Psoas muscle (tissue), 8 donors: ENCODE data around the gene CASKIN1. TPM values are rescaled to one million over a fixed set of nuclear protein-coding genes. Genes with fewer than 3 reads are reported as not detected.

ENCODE experiments used
- ATAC-seq, 4 donors: fragments of 200-7000 bp; cut with Tn5 transposase; one replicate each; pipeline ENCODE4 v1.9.1; 2020; ENCODE audit warnings: moderate library complexity in 3 of 4, mild to moderate bottlenecking in 2 of 4
- DNase-seq, 2 donors: peaks; one replicate each; pipeline ENCODE4 v3.0.0-alpha.2; 2020
- H3K27ac ChIP-seq: fragments of 200-600 bp; one replicate; pipeline ENCODE4 v1.8.0; 2022
- H3K27me3 ChIP-seq, 3 donors: fragments of 200-600 bp in 1 of 3; one replicate each; pipeline versions ENCODE4 v1.6.1 to v1.8.0; 2013 to 2022; ENCODE audit warnings: low read length in 2 of 3, mild to moderate bottlenecking in 2 of 3, moderate library complexity in 1 of 3; ENCODE audit not compliant: insufficient read depth in 3 of 3
- H3K36me3 ChIP-seq, 2 donors: fragments of 200-600 bp in 1 of 2; one replicate each; pipeline versions ENCODE4 v1.6.1 to v1.8.0; 2013 to 2022; ENCODE audit warnings: low read depth in 1 of 2, mild to moderate bottlenecking in 1 of 2, moderate library complexity in 1 of 2; ENCODE audit not compliant: insufficient read depth in 1 of 2
- H3K4me1 ChIP-seq: fragments of 200-600 bp; one replicate; pipeline ENCODE4 v1.8.0; 2022
- H3K4me3 ChIP-seq: fragments of 200-600 bp; one replicate; pipeline ENCODE4 v1.8.0; 2022; ENCODE audit warnings: mild to moderate bottlenecking
- H3K9me3 ChIP-seq: fragments of 200-600 bp; one replicate; pipeline ENCODE4 v1.8.0; 2022
- CTCF ChIP-seq: fragments of 200-600 bp; IDR thresholded peaks from one replicate; pipeline ENCODE4 v1.8.0; 2022; ENCODE audit warnings: antibody characterized with exemption
- WGBS, 3 donors: extraction: QIAGEN DNeasy Blood & Tissue Kit; methylation state at CpG; one replicate each; pipeline versions ENCODE4 v1.1.6 to v1.1.7; 2013; 5-methylcytosine and 5-hydroxymethylcytosine counted together
- intact Hi-C, 2 donors: fragments of 100-400 bp; cut with DNase I; formaldehyde crosslinking; loops; one replicate each; pipeline versions ENCODE4 v1.11.0 to v1.14.2; 2022
- polyA plus RNA-seq, 3 donors: library from polyadenylated mRNA; stranded (reverse); fragments of 200-250 nt; gene quantifications; one replicate each; pipeline ENCODE4 v1.2.3, GENCODE V29; 2013
- total RNA-seq, 4 donors: library from RNA; stranded (reverse); fragmentation: NEBNext Ultra II Directional in 2 of 4; extraction: Animal tissue kit (Norgen Biotek cat#: 25700) in 2 of 4; gene quantifications; one replicate each; pipeline versions ENCODE4 v1.2.1 to v1.2.4, GENCODE V29; 2021 to 2023
- donor health status: healthy with polysubstance abuse.
- donor health status: DM: no; HTN: no; CAD: no; lungs with moderate emphysema.
- donor health status: Bipolar disorder and iron deficiency.
- donor health status: healthy.
- donor health status: DM: yes; HTN: yes; CAD: no.
- donor health status: DM: no; HTN: no; CAD: no.
- donor health status: DM: no; HTN: no; CAD: no.
- donor health status: DM: yes; HTN: yes; CAD: no.

CASKIN1 gene
- total and polyA plus RNA-seq, 7 donors: 0.32 to 1.0 (median 0.63) TPM

GRCh38 chr16:2184346-2184745 lies 12.1 kb downstream of the CASKIN1 start:
- no peaks in the 10 kb centered on the region for H3K27me3 ChIP-seq
- ATAC-seq: no peak

GRCh38 chr16:2183671-2184070 lies 12.7 kb downstream of the CASKIN1 start:
- ATAC-seq: no peak
- Histone ChIP-seq H3K36me3 (no peaks in the 10 kb centered on the region), H3K4me1 (no peaks in the 10 kb centered on the region), H3K27ac (no peak overlapping the region), H3K9me3 (no peaks in the 10 kb centered on the region), H3K27me3 (no peaks in the 10 kb centered on the region), H3K4me3 (no peak overlapping the region)
- TF ChIP-seq CTCF: no peak
- intact Hi-C loops: no loop called here
- WGBS, 3 donors: 86 to 88% (median 87%) methylated on average over 23 to 30 of the region's 30 CpGs
- DNase-seq: no peak

More at GRCh38 chr16:2184346-2184745, 12.1 kb downstream of the CASKIN1 start:
- Histone ChIP-seq H3K4me1 (no peaks in the 10 kb centered on the region), H3K36me3 (no peaks in the 10 kb centered on the region), H3K9me3 (no peaks in the 10 kb centered on the region), H3K27ac (no peak overlapping the region), H3K4me3 (no peak overlapping the region)
- TF ChIP-seq CTCF: no peak
- intact Hi-C loops: no loop called here
- 83 to 91% (median 85%) methylated on average over 19 of the region's 19 CpGs for WGBS, 3 donors
- no peak for DNase-seq

- H3K36me3 ChIP-seq: peaks cover 3 to 14% of the 10 kb centered on the region in 2 donors
- intact Hi-C loops: no loop called here
- 83 to 94% (median 83%) methylated on average over 19 to 20 of the region's 20 CpGs for WGBS, 3 donors
- no peaks in the 10 kb centered on the region for H3K4me1 ChIP-seq
- no peaks in the 10 kb centered on the region for H3K27me3 ChIP-seq
- no peak overlapping the region for H3K27ac ChIP-seq
- no peak for TF ChIP-seq CTCF
- H3K4me3 ChIP-seq: no peak overlapping the region
- no peaks in the 10 kb centered on the region for H3K9me3 ChIP-seq
- DNase-seq (no peak), ATAC-seq (no peak)
These were observed 14.5 kb downstream of the CASKIN1 start for GRCh38 chr16:2181952-2182351.

- Histone ChIP-seq H3K36me3 (peaks cover 3 to 21% of the 10 kb centered on the region in 2 donors), H3K27me3 (no peaks in the 10 kb centered on the region), H3K27ac (no peak overlapping the region), H3K9me3 (no peaks in the 10 kb centered on the region), H3K4me1 (no peaks in the 10 kb centered on the region), H3K4me3 (no peak overlapping the region)
- WGBS, 3 donors: 69 to 78% (median 75%) methylated on average over 40 to 46 of the region's 46 CpGs
- no peak for TF ChIP-seq CTCF
- ATAC-seq (no peak), DNase-seq (no peak)
- intact Hi-C loops: no loop called here
These were observed 15.2 kb downstream of the CASKIN1 start for GRCh38 chr16:2180962-2181923.
